SK-N-SH treated with all-trans-retinoic acid at 6 μM for 48 hours (cell line): ENCODE results near the gene FHOD3.

ENCODE experiments used
- ESRRG ChIP-seq: fragments of 250-450 bp; sonication (Bioruptor Pico); IDR thresholded peaks from 2 replicates; pipeline ENCODE4 v1.6.1; 2021; ENCODE audit warnings: mild to moderate bottlenecking
- GLIS3 ChIP-seq: fragments of 250-450 bp; sonication (Bioruptor Pico); IDR thresholded peaks from 2 replicates; pipeline ENCODE4 v1.5.0; 2020; ENCODE audit warnings: mild to moderate bottlenecking, moderate library complexity
- RARB ChIP-seq: fragments of 250-450 bp; sonication (Bioruptor Pico); IDR thresholded peaks from 2 replicates; pipeline ENCODE4 v1.8.0; 2021; ENCODE audit warnings: mild to moderate bottlenecking, moderate library complexity
- SNAI2 ChIP-seq: fragments of 250-450 bp; sonication (Bioruptor Pico); IDR thresholded peaks from 2 replicates; pipeline ENCODE4 v1.5.0; 2020; ENCODE audit warnings: mild to moderate bottlenecking, moderate library complexity
- ZFP30 ChIP-seq: fragments of 450-650 bp; formaldehyde crosslinking; IDR thresholded peaks from 2 replicates; pipeline ENCODE4 v1.5.0; 2022; ENCODE audit warnings: mild to moderate bottlenecking, moderate library complexity
- TF ChIP-seq, protein P1 (sequence below): fragments of 250-450 bp; sonication (Bioruptor Pico); IDR thresholded peaks from 2 replicates; pipeline ENCODE4 v1.8.0; 2020; ENCODE audit warnings: mild to moderate bottlenecking, moderate library complexity, borderline replicate concordance

DNA sequence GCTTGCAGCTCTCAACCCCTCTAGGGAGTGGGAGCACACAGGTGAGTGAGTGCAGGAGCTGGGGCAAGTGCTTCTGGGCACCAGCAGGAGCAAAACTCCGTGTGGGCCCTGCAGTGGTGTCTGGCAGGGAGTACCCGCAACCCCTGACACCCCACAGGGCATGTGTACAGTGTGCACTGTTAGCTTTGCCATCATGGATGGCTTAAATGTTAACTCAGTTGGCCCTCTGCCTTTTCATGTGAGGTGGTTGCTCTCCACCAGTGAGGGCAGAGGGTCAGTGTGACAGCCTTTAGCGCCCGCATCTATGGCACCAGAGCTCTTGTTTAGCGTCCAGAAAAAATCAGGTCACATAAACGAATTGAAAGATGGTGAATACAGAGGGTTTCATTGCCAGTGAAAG is 438.6 kb downstream of the FHOD3 start:
- TF ChIP-seq ZFP30: no peak
- TF ChIP-seq ESRRG: no peak
- TF ChIP-seq SNAI2 (CRISPR knock-in tag): no peak
- TF ChIP-seq RARB (CRISPR knock-in tag): no peak
- TF ChIP-seq GLIS3 (CRISPR knock-in tag): no peak
- TF ChIP-seq, protein P1, sequence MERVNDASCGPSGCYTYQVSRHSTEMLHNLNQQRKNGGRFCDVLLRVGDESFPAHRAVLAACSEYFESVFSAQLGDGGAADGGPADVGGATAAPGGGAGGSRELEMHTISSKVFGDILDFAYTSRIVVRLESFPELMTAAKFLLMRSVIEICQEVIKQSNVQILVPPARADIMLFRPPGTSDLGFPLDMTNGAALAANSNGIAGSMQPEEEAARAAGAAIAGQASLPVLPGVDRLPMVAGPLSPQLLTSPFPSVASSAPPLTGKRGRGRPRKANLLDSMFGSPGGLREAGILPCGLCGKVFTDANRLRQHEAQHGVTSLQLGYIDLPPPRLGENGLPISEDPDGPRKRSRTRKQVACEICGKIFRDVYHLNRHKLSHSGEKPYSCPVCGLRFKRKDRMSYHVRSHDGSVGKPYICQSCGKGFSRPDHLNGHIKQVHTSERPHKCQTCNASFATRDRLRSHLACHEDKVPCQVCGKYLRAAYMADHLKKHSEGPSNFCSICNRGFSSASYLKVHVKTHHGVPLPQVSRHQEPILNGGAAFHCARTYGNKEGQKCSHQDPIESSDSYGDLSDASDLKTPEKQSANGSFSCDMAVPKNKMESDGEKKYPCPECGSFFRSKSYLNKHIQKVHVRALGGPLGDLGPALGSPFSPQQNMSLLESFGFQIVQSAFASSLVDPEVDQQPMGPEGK (CRISPR knock-in tag): no peak
